HG03095 (cell line): ENCODE results near the gene SNCAIP.

ENCODE experiments used
- ATAC-seq: cut with Tn5 transposase; IDR thresholded peaks from one replicate; pipeline ENCODE4 v1.9.1; 2021; ENCODE audit warnings: moderate library complexity; ENCODE audit not compliant: unreplicated experiment

The SNCAIP gene

GRCh38 chr5:122493091-122494021, 181.3 kb downstream of the SNCAIP start:
- ATAC-seq, result no peak

GRCh38 chr5:122494109-122494508, 182.1 kb downstream of the SNCAIP start:
- no peak for ATAC-seq

DNA sequence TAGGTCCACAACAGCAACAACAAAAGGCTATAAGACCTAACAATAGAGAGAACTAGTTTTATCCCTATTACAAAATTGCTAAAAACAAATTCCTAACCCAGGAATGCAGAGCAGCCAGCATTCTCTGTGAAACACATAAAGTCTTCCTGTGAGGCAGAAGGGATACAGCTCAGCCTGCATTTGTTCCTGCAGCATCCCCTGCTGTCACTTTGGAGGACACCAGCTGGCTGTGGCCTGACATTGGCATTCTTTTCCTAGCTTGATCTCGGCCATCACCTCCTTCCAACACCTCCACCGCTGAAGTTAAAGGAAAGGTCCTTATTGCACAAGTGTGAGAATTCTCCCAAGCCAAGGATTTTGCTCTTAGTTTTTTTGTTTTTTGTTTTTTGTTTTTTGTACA, 186.1 kb downstream of the SNCAIP start:
- ATAC-seq, result no peak

GRCh38 chr5:122499585-122499984, 187.5 kb downstream of the SNCAIP start:
- no peak for ATAC-seq

GRCh38 chr5:122500245-122501088, 188.4 kb downstream of the SNCAIP start:
- ATAC-seq, result no peak

DNA sequence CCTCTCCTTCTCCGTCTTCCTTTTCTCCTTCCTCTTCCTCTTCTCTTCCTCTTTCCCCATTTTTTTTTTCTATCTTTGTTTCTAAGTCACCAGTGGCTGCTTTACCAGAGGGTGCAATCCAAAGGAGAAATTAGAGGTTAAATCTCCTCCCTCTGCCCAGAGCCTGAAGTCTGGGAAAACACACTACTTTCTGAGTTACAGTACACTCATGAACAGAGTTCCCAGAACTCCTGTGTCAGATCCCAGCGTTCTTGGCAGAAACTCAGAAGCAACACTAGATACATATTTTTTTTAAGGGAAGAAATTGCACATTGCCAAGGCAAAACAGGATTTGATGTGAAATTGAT, 189.0 kb downstream of the SNCAIP start:
- no peak for ATAC-seq

DNA sequence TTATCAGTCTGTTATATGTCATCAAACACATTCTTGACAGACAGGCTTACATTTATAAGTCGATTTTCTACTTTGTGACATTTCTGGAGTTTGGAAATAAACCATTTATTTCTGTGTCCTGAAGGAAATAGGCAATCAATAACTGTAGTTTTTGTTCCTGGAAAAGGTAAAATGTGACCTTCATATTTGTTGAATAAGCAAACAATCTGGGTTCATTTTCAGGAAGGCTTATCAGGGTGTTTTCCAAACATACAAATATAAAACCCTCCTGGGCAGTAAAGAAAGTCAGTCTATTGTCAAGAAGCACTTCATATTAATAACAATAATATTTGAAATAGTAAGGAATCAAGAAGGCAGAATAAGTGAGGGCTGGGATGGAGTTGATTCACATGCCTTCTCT, 195.0 kb downstream of the SNCAIP start:
- no peak for ATAC-seq

DNA sequence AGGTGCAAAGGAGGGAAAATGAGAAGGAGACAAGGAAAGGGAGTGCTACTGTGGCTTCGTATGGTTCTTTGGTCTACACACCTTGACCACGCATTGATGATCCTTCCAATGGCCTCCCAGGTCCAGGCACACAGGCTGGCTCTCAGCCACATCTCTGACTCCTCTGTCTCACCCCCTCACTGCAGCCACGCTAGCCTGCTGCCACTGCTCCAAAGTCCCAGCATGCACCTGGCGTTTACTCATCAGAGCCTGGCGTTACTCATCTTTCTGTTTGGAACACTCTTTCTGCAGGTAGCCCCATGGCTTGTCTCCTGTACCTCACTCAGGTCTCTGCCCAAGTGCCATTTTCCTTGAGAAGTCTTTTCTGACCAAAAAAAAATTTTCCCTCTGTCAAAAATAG, 195.5 kb downstream of the SNCAIP start:
- ATAC-seq, result no peak

GRCh38 chr5:122508623-122509022, 196.6 kb downstream of the SNCAIP start:
- ATAC-seq, result no peak
